Measurements from ENCODE around the gene PTPN2.

PTPN2 gene

GRCh38 chr18:12827588-12827987 lies 56.4 kb downstream of the PTPN2 start:
- no peak for TF ChIP-seq CTCF (IDR thresholded peaks at IDR 0.05)
- peaks cover 76% of the 10 kb centered on the region for H3K36me3 Mint-ChIP-seq (ENCODE audit: low read depth)
- no peak for DNase-seq
- no peak overlapping the region for H3K4me3 Mint-ChIP-seq
- H3K4me1 Mint-ChIP-seq: peaks cover 2% of the 10 kb centered on the region
- no peaks in the 10 kb centered on the region for H3K27me3 Mint-ChIP-seq (ENCODE audit: low read depth, poor library complexity)
- H3K27ac Mint-ChIP-seq: no peak overlapping the region
- H3K9me3 Mint-ChIP-seq: peaks cover 24% of the 10 kb centered on the region

GRCh38 chr18:12825230-12825629 lies 58.8 kb downstream of the PTPN2 start:
- H3K4me3 Mint-ChIP-seq: no peak overlapping the region
- H3K27me3 Mint-ChIP-seq (ENCODE audit: low read depth, poor library complexity): no peaks in the 10 kb centered on the region
- TF ChIP-seq CTCF (IDR thresholded peaks at IDR 0.05): no peak
- H3K9me3 Mint-ChIP-seq: peaks cover 24% of the 10 kb centered on the region
- no peak for DNase-seq
- H3K4me1 Mint-ChIP-seq: peaks cover 21% of the 10 kb centered on the region
- H3K27ac Mint-ChIP-seq: no peak overlapping the region
- peaks cover 59% of the 10 kb centered on the region for H3K36me3 Mint-ChIP-seq (ENCODE audit: low read depth)

GRCh38 chr18:12823892-12824291 lies 60.1 kb downstream of the PTPN2 start:
- DNase-seq: no peak
- H3K4me1 Mint-ChIP-seq: peaks cover 24% of the 10 kb centered on the region
- H3K27me3 Mint-ChIP-seq (ENCODE audit: low read depth, poor library complexity): no peaks in the 10 kb centered on the region
- H3K9me3 Mint-ChIP-seq: peaks cover 16% of the 10 kb centered on the region
- no peak for TF ChIP-seq CTCF (IDR thresholded peaks at IDR 0.05)
- H3K27ac Mint-ChIP-seq: no peak overlapping the region
- H3K36me3 Mint-ChIP-seq (ENCODE audit: low read depth): peaks cover 46% of the 10 kb centered on the region
- H3K4me3 Mint-ChIP-seq: no peak overlapping the region

GRCh38 chr18:12821408-12821807 lies 62.6 kb downstream of the PTPN2 start:
- H3K36me3 Mint-ChIP-seq (ENCODE audit: low read depth): peaks cover 40% of the 10 kb centered on the region
- peaks cover 24% of the 10 kb centered on the region for H3K4me1 Mint-ChIP-seq
- no peak for TF ChIP-seq CTCF (IDR thresholded peaks at IDR 0.05)
- DNase-seq: no peak
- no peaks in the 10 kb centered on the region for H3K27me3 Mint-ChIP-seq (ENCODE audit: low read depth, poor library complexity)
- no peak overlapping the region for H3K27ac Mint-ChIP-seq
- no peak overlapping the region for H3K4me3 Mint-ChIP-seq
- H3K9me3 Mint-ChIP-seq: no peaks in the 10 kb centered on the region

- DNase-seq: no peak
- peak overlapping the region; percentile 81 for H3K27ac Mint-ChIP-seq
- no peaks in the 10 kb centered on the region for H3K9me3 Mint-ChIP-seq
- H3K4me3 Mint-ChIP-seq: no peak overlapping the region
- H3K36me3 Mint-ChIP-seq (ENCODE audit: low read depth): peaks cover 40% of the 10 kb centered on the region
- TF ChIP-seq CTCF (IDR thresholded peaks at IDR 0.05): no peak
- peaks cover 24% of the 10 kb centered on the region for H3K4me1 Mint-ChIP-seq
- H3K27me3 Mint-ChIP-seq (ENCODE audit: low read depth, poor library complexity): no peaks in the 10 kb centered on the region
These were observed 63.5 kb downstream of the PTPN2 start for GRCh38 chr18:12820506-12820905.

- Mint-ChIP-seq H3K27me3 (ENCODE audit: low read depth, poor library complexity) (no peaks in the 10 kb centered on the region), H3K4me1 (peaks cover 24% of the 10 kb centered on the region), H3K27ac (no peak overlapping the region), H3K9me3 (no peaks in the 10 kb centered on the region), H3K4me3 (no peak overlapping the region), H3K36me3 (ENCODE audit: low read depth) (peaks cover 35% of the 10 kb centered on the region)
- no peak for TF ChIP-seq CTCF (IDR thresholded peaks at IDR 0.05)
- DNase-seq: no peak
These were observed 64.2 kb downstream of the PTPN2 start for GRCh38 chr18:12819841-12820240.

Measured in nephron progenitor cell (in vitro differentiated cells).